GM12878 (cell line): Measurements from ENCODE around the gene GRIK4. TPM values are rescaled to one million over a fixed set of nuclear protein-coding genes. Genes with fewer than 3 reads are reported as not detected.

Source experiments
- CUX1 ChIP-seq: IDR thresholded peaks from 2 replicates; pipeline ENCODE4 v1.6.1; 2012; ENCODE audit warnings: improper control_type of control experiment, low read depth, low read length; ENCODE audit not compliant: insufficient replicate concordance
- GATAD2B ChIP-seq: fragments of 450-650 bp; conservative IDR thresholded peaks from 2 replicates; pipeline ENCODE4 v1.6.1; 2017; ENCODE audit warnings: low read depth, mild to moderate bottlenecking, moderate library complexity
- IKZF1 ChIP-seq: fragments of 450-650 bp; conservative IDR thresholded peaks from 2 replicates; pipeline ENCODE4 v1.6.1; 2017; ENCODE audit warnings: antibody characterized with exemption, mild to moderate bottlenecking
- IRF4 ChIP-seq: IDR thresholded peaks from 2 replicates; pipeline ENCODE4 v1.6.1; 2011; ENCODE audit warnings: low read depth, low read length
- KAT2A ChIP-seq: conservative IDR thresholded peaks from 2 replicates; pipeline ENCODE4 v1.6.1; 2011; ENCODE audit warnings: low read depth, low read length; ENCODE audit not compliant: control insufficient read depth
- MAX ChIP-seq: IDR thresholded peaks from 2 replicates; pipeline ENCODE4 v1.6.1; 2012; ENCODE audit warnings: low read depth, low read length, improper control_type of control experiment
- NFXL1 ChIP-seq: fragments of 450-650 bp; IDR thresholded peaks from 2 replicates; pipeline ENCODE4 v1.6.1; 2017; ENCODE audit warnings: antibody characterized with exemption, mild to moderate bottlenecking, borderline replicate concordance
- NR2F1 ChIP-seq: fragments of 450-650 bp; conservative IDR thresholded peaks from 2 replicates; pipeline ENCODE4 v1.6.1; 2017; ENCODE audit warnings: mild to moderate bottlenecking
- PAX5 ChIP-seq: IDR thresholded peaks from 2 replicates; pipeline ENCODE4 v1.6.1; 2011; ENCODE audit warnings: low read depth, low read length, borderline replicate concordance
- POU2F2 ChIP-seq: IDR thresholded peaks from 3 replicates; pipeline ENCODE4 v1.6.1; 2011; ENCODE audit warnings: low read depth, mild to moderate bottlenecking, low read length, borderline replicate concordance
- RFX5 ChIP-seq: IDR thresholded peaks from 2 replicates; pipeline ENCODE4 v1.6.1; 2011; ENCODE audit warnings: low read depth, low read length, improper control_type of control experiment
- ZBTB40 ChIP-seq: fragments of 450-650 bp; IDR thresholded peaks from 2 replicates; pipeline ENCODE4 v1.6.1; 2016; ENCODE audit warnings: mild to moderate bottlenecking, moderate library complexity, borderline replicate concordance
- ZNF24 ChIP-seq: fragments of 450-650 bp; IDR thresholded peaks from 2 replicates; pipeline ENCODE4 v1.6.1; 2017; ENCODE audit warnings: antibody characterized with exemption, mild to moderate bottlenecking
- polyA plus RNA-seq, 11 experiments: library from polyadenylated mRNA; depleted of rRNA in 4 of 11; unstranded in 6 of 11; stranded (reverse) in 5 of 11; fragments of >200 nt; fragmentation: Nextera tagmentation in 4 of 11; fragmentation: Illumina TruSeq in 1 of 11; extraction: Ambion mirVana in 4 of 11; extraction: Trizol in 1 of 11; gene quantifications; 1 replicate in 1 of 11; 2 replicates in 10 of 11; pipeline versions ENCODE4 v1.2.1 to v1.2.3, GENCODE V29; 2011 to 2016; ENCODE audit warnings: inconsistent platforms in 2 of 11, missing spikeins in 2 of 11, low read depth in 1 of 11
- total RNA-seq, 4 experiments: library from RNA; depleted of rRNA in 3 of 4; stranded (reverse); fragments of >200 nt in 3 of 4; fragmentation: Illumina TruSeq in 1 of 4; extraction: Trizol in 1 of 4; gene quantifications; 2 replicates each; pipeline versions ENCODE4 v1.2.1 to v1.2.3, GENCODE V29; 2013 to 2021
- TF ChIP-seq, protein P1 (sequence below): fragments of 450-650 bp; IDR thresholded peaks from 2 replicates; pipeline ENCODE4 v1.6.1; 2018; ENCODE audit warnings: borderline replicate concordance, mild to moderate bottlenecking; ENCODE audit not compliant: partially characterized antibody
- TF ChIP-seq, protein P2 (sequence below): fragments of 450-650 bp; IDR thresholded peaks from 2 replicates; pipeline ENCODE4 v1.6.1; 2017; ENCODE audit warnings: antibody characterized with exemption, mild to moderate bottlenecking, moderate library complexity

GRIK4 gene
- total and polyA plus RNA-seq, 10 of the 15 experiments (the other 5 are each of a cell fraction or from before 2014, with no cell fraction given) = 0.33 to 3.6 (median 0.72) TPM

DNA sequence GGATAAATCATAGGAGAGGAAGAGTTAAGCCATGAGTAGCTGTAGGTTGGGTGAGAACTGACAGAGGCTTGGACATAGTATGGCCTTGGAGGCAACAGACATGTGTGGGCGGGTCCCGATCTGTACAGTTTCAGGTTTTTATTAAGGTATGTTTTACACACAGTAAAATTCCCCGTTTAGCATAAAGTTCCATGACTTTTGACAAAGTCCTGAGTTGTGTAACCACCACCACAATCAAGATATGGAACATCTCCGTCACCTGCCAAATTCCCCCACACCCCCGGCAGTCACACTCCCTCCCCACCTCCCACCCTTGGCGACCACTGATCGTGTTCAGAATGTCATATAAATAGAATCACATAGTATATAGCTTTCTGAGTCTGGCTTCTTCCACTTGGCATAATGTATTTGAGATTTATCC is 68.1 kb downstream of the GRIK4 start (continued):
- no peak for TF ChIP-seq ZBTB40
- no peak for TF ChIP-seq POU2F2
- no peak for TF ChIP-seq MAX
- TF ChIP-seq, protein P1, sequence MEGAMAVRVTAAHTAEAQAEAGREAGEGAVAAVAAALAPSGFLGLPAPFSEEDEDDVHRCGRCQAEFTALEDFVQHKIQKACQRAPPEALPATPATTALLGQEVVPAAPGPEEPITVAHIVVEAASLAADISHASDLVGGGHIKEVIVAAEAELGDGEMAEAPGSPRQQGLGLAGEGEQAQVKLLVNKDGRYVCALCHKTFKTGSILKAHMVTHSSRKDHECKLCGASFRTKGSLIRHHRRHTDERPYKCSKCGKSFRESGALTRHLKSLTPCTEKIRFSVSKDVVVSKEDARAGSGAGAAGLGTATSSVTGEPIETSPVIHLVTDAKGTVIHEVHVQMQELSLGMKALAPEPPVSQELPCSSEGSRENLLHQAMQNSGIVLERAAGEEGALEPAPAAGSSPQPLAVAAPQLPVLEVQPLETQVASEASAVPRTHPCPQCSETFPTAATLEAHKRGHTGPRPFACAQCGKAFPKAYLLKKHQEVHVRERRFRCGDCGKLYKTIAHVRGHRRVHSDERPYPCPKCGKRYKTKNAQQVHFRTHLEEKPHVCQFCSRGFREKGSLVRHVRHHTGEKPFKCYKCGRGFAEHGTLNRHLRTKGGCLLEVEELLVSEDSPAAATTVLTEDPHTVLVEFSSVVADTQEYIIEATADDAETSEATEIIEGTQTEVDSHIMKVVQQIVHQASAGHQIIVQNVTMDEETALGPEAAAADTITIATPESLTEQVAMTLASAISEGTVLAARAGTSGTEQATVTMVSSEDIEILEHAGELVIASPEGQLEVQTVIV = no peak
- no peak; the same call in 1 of the 2 replicates for TF ChIP-seq IKZF1
- TF ChIP-seq KAT2A = no peak
- no peak for TF ChIP-seq RFX5
- no peak for TF ChIP-seq PAX5
- no peak for TF ChIP-seq CUX1
- TF ChIP-seq NFXL1 = no peak
- TF ChIP-seq GATAD2B = no peak
- TF ChIP-seq ZNF24 = no peak
- no peak for TF ChIP-seq NR2F1
- TF ChIP-seq, protein P2, sequence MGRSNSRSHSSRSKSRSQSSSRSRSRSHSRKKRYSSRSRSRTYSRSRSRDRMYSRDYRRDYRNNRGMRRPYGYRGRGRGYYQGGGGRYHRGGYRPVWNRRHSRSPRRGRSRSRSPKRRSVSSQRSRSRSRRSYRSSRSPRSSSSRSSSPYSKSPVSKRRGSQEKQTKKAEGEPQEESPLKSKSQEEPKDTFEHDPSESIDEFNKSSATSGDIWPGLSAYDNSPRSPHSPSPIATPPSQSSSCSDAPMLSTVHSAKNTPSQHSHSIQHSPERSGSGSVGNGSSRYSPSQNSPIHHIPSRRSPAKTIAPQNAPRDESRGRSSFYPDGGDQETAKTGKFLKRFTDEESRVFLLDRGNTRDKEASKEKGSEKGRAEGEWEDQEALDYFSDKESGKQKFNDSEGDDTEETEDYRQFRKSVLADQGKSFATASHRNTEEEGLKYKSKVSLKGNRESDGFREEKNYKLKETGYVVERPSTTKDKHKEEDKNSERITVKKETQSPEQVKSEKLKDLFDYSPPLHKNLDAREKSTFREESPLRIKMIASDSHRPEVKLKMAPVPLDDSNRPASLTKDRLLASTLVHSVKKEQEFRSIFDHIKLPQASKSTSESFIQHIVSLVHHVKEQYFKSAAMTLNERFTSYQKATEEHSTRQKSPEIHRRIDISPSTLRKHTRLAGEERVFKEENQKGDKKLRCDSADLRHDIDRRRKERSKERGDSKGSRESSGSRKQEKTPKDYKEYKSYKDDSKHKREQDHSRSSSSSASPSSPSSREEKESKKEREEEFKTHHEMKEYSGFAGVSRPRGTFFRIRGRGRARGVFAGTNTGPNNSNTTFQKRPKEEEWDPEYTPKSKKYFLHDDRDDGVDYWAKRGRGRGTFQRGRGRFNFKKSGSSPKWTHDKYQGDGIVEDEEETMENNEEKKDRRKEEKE = no peak
- no peak for TF ChIP-seq IRF4
